Lung (tissue), 12 donors: ENCODE results near the gene MLN. TPM values are rescaled to one million over a fixed set of nuclear protein-coding genes. Genes with fewer than 3 reads are reported as not detected.

Experiments
- ATAC-seq: fragments of 200-7000 bp; cut with Tn5 transposase; one replicate; pipeline ENCODE4 v1.9.1; 2020; ENCODE audit warnings: moderate number of reproducible peaks; ENCODE audit not compliant: insufficient read depth, low FRiP score
- DNase-seq, 3 donors: peaks; one replicate each; pipeline ENCODE4 v3.0.0-alpha.2; 2013 to 2017
- H3K27ac ChIP-seq, 2 donors: one replicate each; pipeline ENCODE4 v1.5.1; 2013; ENCODE audit warnings: mild to moderate bottlenecking in 2 of 2, moderate library complexity in 2 of 2, control low read depth in 1 of 2, inconsistent platforms in 1 of 2, low read depth in 1 of 2, low read length in 1 of 2
- H3K27me3 ChIP-seq, 3 donors: one replicate each; pipeline ENCODE4 v1.5.1; 2013; ENCODE audit warnings: low read length in 2 of 3; ENCODE audit not compliant: control insufficient read depth in 3 of 3, insufficient read depth in 3 of 3
- H3K36me3 ChIP-seq, 4 donors: one replicate each; pipeline ENCODE4 v1.5.1; 2013; ENCODE audit warnings: low read length in 4 of 4, mild to moderate bottlenecking in 1 of 4, moderate library complexity in 1 of 4; ENCODE audit not compliant: control insufficient read depth in 4 of 4, insufficient read depth in 4 of 4
- H3K4me1 ChIP-seq, 5 donors: one replicate each; pipeline ENCODE4 v1.5.1; 2013; ENCODE audit warnings: low read length in 5 of 5, mild to moderate bottlenecking in 2 of 5, moderate library complexity in 1 of 5; ENCODE audit not compliant: control insufficient read depth in 5 of 5, insufficient read depth in 5 of 5
- H3K4me3 ChIP-seq: one replicate; pipeline ENCODE4 v1.5.1; 2013; ENCODE audit warnings: mild to moderate bottlenecking, control low read depth, moderate library complexity
- H3K9ac ChIP-seq, 2 donors: one replicate each; pipeline ENCODE4 v1.5.1; 2013; ENCODE audit warnings: low read length in 2 of 2, control low read depth in 1 of 2; ENCODE audit not compliant: insufficient read depth in 1 of 2
- H3K9me3 ChIP-seq, 4 donors: one replicate each; pipeline ENCODE4 v1.5.1; 2013; ENCODE audit warnings: low read length in 3 of 4, mild to moderate bottlenecking in 1 of 4, moderate library complexity in 1 of 4; ENCODE audit not compliant: control insufficient read depth in 4 of 4, insufficient read depth in 3 of 4
- WGBS, 2 donors: extraction: QIAGEN DNeasy Blood & Tissue Kit; methylation state at CpG; one replicate each; pipeline ENCODE4 v1.1.7; 2013; 5-methylcytosine and 5-hydroxymethylcytosine counted together
- polyA plus RNA-seq, 2 donors: library from polyadenylated mRNA; stranded (reverse); fragments of 200-250 nt; gene quantifications; one replicate each; pipeline ENCODE4 v1.2.1, GENCODE V29; 2013
- total RNA-seq, 2 donors: library from RNA; depleted of rRNA in 1 of 2; stranded (reverse); fragments of >200 nt in 1 of 2; gene quantifications; one replicate each; pipeline ENCODE4 v1.2.1, GENCODE V29; 2014 to 2021
- TF ChIP-seq, protein P1 (sequence below): IDR thresholded peaks from 2 replicates; pipeline ENCODE4 v1.5.1; 2012; ENCODE audit warnings: mild to moderate bottlenecking; ENCODE audit errors: control extremely low read depth, extremely low read depth
- donor health status: control.
- donor health status: control.
- donor health status: Bipolar disorder and iron deficiency.
- donor health status: healthy.
- donor health status: DM: yes; HTN: yes; CAD: no.

The MLN gene
- total and polyA plus RNA-seq, 4 donors = not detected

DNA sequence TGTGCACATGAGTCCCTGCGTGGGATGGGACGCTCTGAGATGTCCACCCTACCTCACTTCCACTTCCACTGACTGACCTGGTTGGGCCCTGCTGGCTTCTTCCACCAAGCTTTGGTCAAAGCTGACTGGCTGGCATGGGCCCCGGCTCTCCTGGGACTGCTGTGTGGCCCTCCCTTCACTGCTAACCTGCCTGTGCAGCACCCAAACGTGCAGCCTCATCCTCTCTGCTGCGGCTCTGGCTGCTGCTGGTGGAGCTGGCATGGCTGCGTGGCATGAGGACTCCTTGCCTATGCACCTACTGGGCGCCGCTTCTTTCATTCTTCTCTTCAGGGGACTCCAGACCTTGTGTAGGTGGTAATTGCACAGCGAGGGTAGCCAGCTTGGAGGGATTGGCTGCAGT, 38.4 kb downstream of the MLN start:
- no peak for DNase-seq
- WGBS, 2 donors = 94 to 96% methylated on average over 9 of the region's 9 CpGs
- Histone ChIP-seq H3K4me1 (peaks cover 0 to 62% (median 26%) of the 10 kb centered on the region in 5 donors), H3K9me3 (peaks cover 0 to 5% (median 0%) of the 10 kb centered on the region in 4 donors), H3K36me3 (no peaks in the 10 kb centered on the region), H3K27ac (no peak overlapping the region), H3K9ac (no peak overlapping the region), H3K4me3 (no peak overlapping the region), H3K27me3 (no peaks in the 10 kb centered on the region)
- TF ChIP-seq, protein P1, sequence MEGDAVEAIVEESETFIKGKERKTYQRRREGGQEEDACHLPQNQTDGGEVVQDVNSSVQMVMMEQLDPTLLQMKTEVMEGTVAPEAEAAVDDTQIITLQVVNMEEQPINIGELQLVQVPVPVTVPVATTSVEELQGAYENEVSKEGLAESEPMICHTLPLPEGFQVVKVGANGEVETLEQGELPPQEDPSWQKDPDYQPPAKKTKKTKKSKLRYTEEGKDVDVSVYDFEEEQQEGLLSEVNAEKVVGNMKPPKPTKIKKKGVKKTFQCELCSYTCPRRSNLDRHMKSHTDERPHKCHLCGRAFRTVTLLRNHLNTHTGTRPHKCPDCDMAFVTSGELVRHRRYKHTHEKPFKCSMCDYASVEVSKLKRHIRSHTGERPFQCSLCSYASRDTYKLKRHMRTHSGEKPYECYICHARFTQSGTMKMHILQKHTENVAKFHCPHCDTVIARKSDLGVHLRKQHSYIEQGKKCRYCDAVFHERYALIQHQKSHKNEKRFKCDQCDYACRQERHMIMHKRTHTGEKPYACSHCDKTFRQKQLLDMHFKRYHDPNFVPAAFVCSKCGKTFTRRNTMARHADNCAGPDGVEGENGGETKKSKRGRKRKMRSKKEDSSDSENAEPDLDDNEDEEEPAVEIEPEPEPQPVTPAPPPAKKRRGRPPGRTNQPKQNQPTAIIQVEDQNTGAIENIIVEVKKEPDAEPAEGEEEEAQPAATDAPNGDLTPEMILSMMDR = no peak
- no peak for ATAC-seq

DNA sequence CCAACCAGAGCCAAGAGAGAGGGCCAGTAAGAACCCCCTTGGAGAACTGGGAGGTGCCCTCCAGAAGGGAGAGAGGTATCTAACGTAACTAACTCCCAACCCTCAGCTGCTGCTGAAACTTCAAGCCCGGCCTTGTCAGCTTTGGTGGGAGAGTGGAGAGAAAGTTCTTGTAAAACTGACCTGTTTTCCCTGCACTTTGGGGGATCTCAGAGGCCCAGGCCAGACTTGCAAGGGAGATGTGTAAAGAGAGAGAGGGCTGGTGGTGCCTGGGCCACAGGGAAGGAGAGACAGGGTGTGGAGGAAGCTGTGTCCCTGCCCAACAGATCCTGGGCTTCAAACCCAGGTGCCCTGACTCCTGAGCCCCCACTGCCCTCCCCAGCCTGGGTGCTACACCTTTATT, 39.8 kb downstream of the MLN start:
- 90 to 97% methylated on average over 2 of the region's 2 CpGs for WGBS, 2 donors
- H3K27ac ChIP-seq = no peak overlapping the region
- H3K4me1 ChIP-seq = peaks cover 0 to 59% (median 20%) of the 10 kb centered on the region in 5 donors
- ATAC-seq (no peak), DNase-seq (no peak)
- no peaks in the 10 kb centered on the region for H3K27me3 ChIP-seq
- TF ChIP-seq, protein P1 = no peak
- H3K9me3 ChIP-seq = peaks cover 0 to 5% (median 0%) of the 10 kb centered on the region in 4 donors
- no peak overlapping the region for H3K4me3 ChIP-seq
- H3K36me3 ChIP-seq = no peaks in the 10 kb centered on the region
- H3K9ac ChIP-seq = no peak overlapping the region

DNA sequence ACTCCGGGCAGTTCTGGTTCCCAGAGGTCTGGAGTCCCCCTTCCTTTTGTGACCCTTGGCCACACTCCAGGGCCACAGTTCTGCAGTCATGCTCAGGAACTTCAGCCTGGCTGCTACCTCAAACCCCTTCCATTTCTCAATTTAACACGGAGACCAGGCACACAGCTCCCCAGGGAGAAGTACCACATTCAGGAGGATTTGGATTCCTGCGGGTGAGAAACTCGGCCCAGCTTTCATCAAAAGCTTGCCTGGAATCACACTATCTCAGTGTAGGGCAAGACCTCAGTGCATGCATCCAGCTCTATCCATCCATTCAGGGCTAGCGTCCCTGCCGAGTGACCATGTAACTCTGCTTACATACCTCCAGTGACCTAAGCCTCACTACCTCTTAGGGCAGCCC, 40.3 kb downstream of the MLN start:
- Histone ChIP-seq H3K27me3 (no peaks in the 10 kb centered on the region), H3K4me3 (no peak overlapping the region), H3K9me3 (peaks cover 0 to 5% (median 0%) of the 10 kb centered on the region in 4 donors), H3K9ac (no peak overlapping the region), H3K27ac (no peak overlapping the region), H3K4me1 (peaks cover 0 to 58% (median 20%) of the 10 kb centered on the region in 5 donors), H3K36me3 (no peaks in the 10 kb centered on the region)
- WGBS, 2 donors = 65 to 70% methylated on average over 6 of the region's 6 CpGs
- no peak for ATAC-seq
- TF ChIP-seq, protein P1 = no peak
- DNase-seq = no peak

DNA sequence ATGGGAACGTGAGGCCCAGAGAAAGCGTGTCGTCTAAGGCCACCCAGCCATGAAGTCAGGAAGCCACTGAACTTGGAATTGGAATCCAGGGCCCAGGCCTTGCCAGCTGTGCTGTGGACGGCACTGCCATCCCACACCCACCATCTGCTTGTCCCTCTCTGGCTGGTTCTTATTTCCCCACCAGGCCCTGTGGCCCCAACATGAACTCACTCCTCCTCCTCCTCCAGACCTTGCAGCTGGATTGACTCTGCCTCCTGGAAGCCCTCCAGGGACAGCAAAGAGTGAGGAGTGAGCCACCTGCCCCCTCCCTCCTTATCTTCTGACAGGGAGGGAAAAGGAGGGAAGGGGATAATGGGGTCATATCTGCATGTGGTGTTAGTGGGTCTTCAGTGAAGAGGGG, 41.1 kb downstream of the MLN start:
- DNase-seq (no peak), ATAC-seq (no peak)
- no peaks in the 10 kb centered on the region for H3K36me3 ChIP-seq
- no peak overlapping the region for H3K27ac ChIP-seq
- peaks cover 0 to 5% (median 0%) of the 10 kb centered on the region in 4 donors for H3K9me3 ChIP-seq
- H3K27me3 ChIP-seq = no peaks in the 10 kb centered on the region
- peaks cover 0 to 57% (median 20%) of the 10 kb centered on the region in 5 donors for H3K4me1 ChIP-seq
- 84 to 94% methylated on average over 4 of the region's 4 CpGs for WGBS, 2 donors
- H3K4me3 ChIP-seq = no peak overlapping the region
- TF ChIP-seq, protein P1 = no peak
- H3K9ac ChIP-seq = no peak overlapping the region
